GM23338 (cell line): Measurements from ENCODE around the gene KCNQ1OT1. TPM values are rescaled to one million over a fixed set of nuclear protein-coding genes. Genes with fewer than 3 reads are reported as not detected.

ENCODE experiments used
- ATAC-seq: fragments of 200-7000 bp; cut with Tn5 transposase; 3 replicates; pipeline ENCODE4 v1.9.1; 2020
- DNase-seq: peaks from one replicate; pipeline ENCODE4 v3.0.0-alpha.2; 2015; ENCODE audit warnings: low spot score
- H2AFZ ChIP-seq: fragments of 200-600 bp; sonication (generic); 2 replicates; pipeline ENCODE4 v1.8.0; 2016; ENCODE audit warnings: antibody characterized with exemption, mild to moderate bottlenecking, moderate library complexity
- H3F3A ChIP-seq: fragments of 200-600 bp; sonication (generic); replicated peaks from 2 replicates; pipeline ENCODE4 v1.8.0; 2017; ENCODE audit warnings: antibody characterized with exemption, mixed run types, low read depth
- H3K27ac ChIP-seq: fragments of 200-600 bp; sonication (generic); 2 replicates; pipeline ENCODE4 v1.6.1; 2016; ENCODE audit warnings: low read depth
- H3K27me3 ChIP-seq: fragments of 200-600 bp; sonication (generic); 2 replicates; pipeline ENCODE4 v1.8.0; 2016; ENCODE audit warnings: mild to moderate bottlenecking, mixed run types, moderate library complexity; ENCODE audit not compliant: insufficient read depth
- H3K36me3 ChIP-seq: fragments of 200-600 bp; sonication (generic); 2 replicates; pipeline ENCODE4 v1.8.0; 2016; ENCODE audit warnings: mild to moderate bottlenecking; ENCODE audit not compliant: insufficient read depth
- H3K4me1 ChIP-seq: fragments of 200-600 bp; sonication (generic); 2 replicates; pipeline ENCODE4 v1.8.0; 2016; ENCODE audit warnings: mild to moderate bottlenecking, moderate library complexity; ENCODE audit not compliant: insufficient read depth
- H3K4me2 ChIP-seq: fragments of 200-600 bp; sonication (generic); 2 replicates; pipeline ENCODE4 v1.7.1; 2017; ENCODE audit warnings: mixed run types
- H3K4me3 ChIP-seq: fragments of 200-600 bp; sonication (generic); 2 replicates; pipeline ENCODE4 v1.6.1; 2016; ENCODE audit warnings: mixed run types
- H3K79me2 ChIP-seq: fragments of 200-600 bp; sonication (generic); replicated peaks from 2 replicates; pipeline ENCODE4 v1.8.0; 2017; ENCODE audit warnings: mild to moderate bottlenecking; ENCODE audit not compliant: insufficient read depth
- H3K9me2 ChIP-seq: fragments of 200-600 bp; sonication (generic); 2 replicates; pipeline ENCODE4 v1.8.0; 2017; ENCODE audit not compliant: insufficient read depth
- H4K20me1 ChIP-seq: fragments of 200-600 bp; sonication (generic); replicated peaks from 2 replicates; pipeline ENCODE4 v1.8.0; 2017; ENCODE audit warnings: mild to moderate bottlenecking; ENCODE audit not compliant: insufficient read depth
- H3K27ac Mint-ChIP-seq: 2 replicates; pipeline ENCODE4 v1.8.0; 2020; ENCODE audit warnings: inconsistent platforms, mild to moderate bottlenecking, moderate library complexity, mixed read lengths
- H3K27me3 Mint-ChIP-seq: 3 replicates; pipeline ENCODE4 v1.8.0; 2022; ENCODE audit warnings: low read depth, mild to moderate bottlenecking, moderate library complexity, mixed read lengths, inconsistent platforms; ENCODE audit not compliant: insufficient read depth, poor library complexity
- H3K36me3 Mint-ChIP-seq: 3 replicates; pipeline ENCODE4 v1.8.0; 2021; ENCODE audit warnings: low read depth, mild to moderate bottlenecking, inconsistent platforms, moderate library complexity, mixed read lengths
- H3K4me1 Mint-ChIP-seq: 3 replicates; pipeline ENCODE4 v1.8.0; 2020; ENCODE audit warnings: mild to moderate bottlenecking, inconsistent platforms, mixed read lengths
- H3K4me3 Mint-ChIP-seq: 3 replicates; pipeline ENCODE4 v1.8.0; 2021; ENCODE audit warnings: moderate library complexity, mild to moderate bottlenecking, inconsistent platforms, mixed read lengths
- H3K9me3 Mint-ChIP-seq: 3 replicates; pipeline ENCODE4 v1.8.0; 2020; ENCODE audit warnings: moderate library complexity, mild to moderate bottlenecking, inconsistent platforms, mixed read lengths
- CREB1 ChIP-seq: fragments of 250-450 bp; sonication (Bioruptor Pico); IDR thresholded peaks from 2 replicates; pipeline ENCODE4 v1.5.0; 2020; ENCODE audit warnings: low read depth, mild to moderate bottlenecking, moderate library complexity
- EZH2 ChIP-seq: fragments of 200-600 bp; sonication (generic); IDR thresholded peaks from one replicate; pipeline ENCODE4 v1.8.0; 2017; ENCODE audit warnings: antibody characterized with exemption, mild to moderate bottlenecking, low read depth; ENCODE audit not compliant: unreplicated experiment
- EZH2phosphoT487 ChIP-seq: fragments of 200-600 bp; sonication (generic); IDR thresholded peaks from one replicate; pipeline ENCODE4 v1.8.1; 2018; ENCODE audit warnings: antibody characterized with exemption; ENCODE audit not compliant: unreplicated experiment
- JUNB ChIP-seq: IDR thresholded peaks from one replicate; pipeline ENCODE4 v1.6.1; 2016; ENCODE audit warnings: antibody characterized with exemption; ENCODE audit not compliant: unreplicated experiment
- NANOG ChIP-seq: IDR thresholded peaks from 2 replicates; pipeline ENCODE4 v1.6.1; 2016; ENCODE audit warnings: antibody characterized with exemption, borderline replicate concordance
- POLR2AphosphoS5 ChIP-seq: IDR thresholded peaks from 2 replicates; pipeline ENCODE4 v1.6.1; 2016; ENCODE audit warnings: antibody characterized with exemption, low read depth
- STAT1 ChIP-seq: IDR thresholded peaks from one replicate; pipeline ENCODE4 v1.6.1; 2016; ENCODE audit warnings: antibody characterized with exemption; ENCODE audit not compliant: unreplicated experiment
- ZNF114 ChIP-seq: fragments of 250-450 bp; sonication (Bioruptor Pico); IDR thresholded peaks from 2 replicates; pipeline ENCODE4 v1.5.0; 2020; ENCODE audit warnings: mild to moderate bottlenecking, moderate library complexity
- ZNF331 ChIP-seq: fragments of 250-450 bp; sonication (Bioruptor Pico); IDR thresholded peaks from 2 replicates; pipeline ENCODE4 v1.5.0; 2020; ENCODE audit warnings: low read depth, mild to moderate bottlenecking, moderate library complexity
- long read RNA-seq: library from polyadenylated mRNA; unstranded; transcript quantifications from one replicate; pipeline ENCODE4 v2.0.0, GENCODE V29; 2020; ENCODE audit not compliant: unreplicated experiment
- polyA plus RNA-seq: library from polyadenylated mRNA; unstranded; fragments of >200 nt; fragmentation: Nextera tagmentation; extraction: Ambion mirVana; gene quantifications from 2 replicates; pipeline ENCODE4 v1.2.1, GENCODE V29; 2016
- total RNA-seq: library from RNA; depleted of rRNA; stranded (reverse); fragments of >200 nt; shearing (Covaris generic); gene quantifications from 2 replicates; pipeline ENCODE4 v1.2.3, GENCODE V29; 2014; rRNA removed
- TF ChIP-seq, protein P1 (sequence below), 2 experiments: fragments of 200-600 bp in 1 of 2; sonication (generic) in 1 of 2; conservative IDR thresholded peaks; 2 replicates each; pipeline versions ENCODE4 v1.5.1 to v1.6.1; 2016 to 2017; ENCODE audit warnings: antibody characterized with exemption in 2 of 2, low read depth in 2 of 2, mild to moderate bottlenecking in 2 of 2, moderate library complexity in 1 of 2
- TF ChIP-seq, protein P2 (sequence below): fragments of 250-450 bp; sonication (Bioruptor Pico); IDR thresholded peaks from 2 replicates; pipeline ENCODE4 v1.5.0; 2020; ENCODE audit warnings: mild to moderate bottlenecking, moderate library complexity
- TF ChIP-seq, protein P3 (sequence below): IDR thresholded peaks from 2 replicates; pipeline ENCODE4 v1.6.1; 2016; ENCODE audit warnings: antibody characterized with exemption
- TF ChIP-seq, protein P4 (sequence below): IDR thresholded peaks from one replicate; pipeline ENCODE4 v1.6.1; 2018; ENCODE audit warnings: antibody characterized with exemption; ENCODE audit not compliant: unreplicated experiment

Gene KCNQ1OT1
- total RNA-seq (2.8 and 4.2 TPM in 2 replicates), polyA plus RNA-seq (0.89 and 1.5 TPM in 2 replicates)
- long read RNA-seq: 0 reads

DNA sequence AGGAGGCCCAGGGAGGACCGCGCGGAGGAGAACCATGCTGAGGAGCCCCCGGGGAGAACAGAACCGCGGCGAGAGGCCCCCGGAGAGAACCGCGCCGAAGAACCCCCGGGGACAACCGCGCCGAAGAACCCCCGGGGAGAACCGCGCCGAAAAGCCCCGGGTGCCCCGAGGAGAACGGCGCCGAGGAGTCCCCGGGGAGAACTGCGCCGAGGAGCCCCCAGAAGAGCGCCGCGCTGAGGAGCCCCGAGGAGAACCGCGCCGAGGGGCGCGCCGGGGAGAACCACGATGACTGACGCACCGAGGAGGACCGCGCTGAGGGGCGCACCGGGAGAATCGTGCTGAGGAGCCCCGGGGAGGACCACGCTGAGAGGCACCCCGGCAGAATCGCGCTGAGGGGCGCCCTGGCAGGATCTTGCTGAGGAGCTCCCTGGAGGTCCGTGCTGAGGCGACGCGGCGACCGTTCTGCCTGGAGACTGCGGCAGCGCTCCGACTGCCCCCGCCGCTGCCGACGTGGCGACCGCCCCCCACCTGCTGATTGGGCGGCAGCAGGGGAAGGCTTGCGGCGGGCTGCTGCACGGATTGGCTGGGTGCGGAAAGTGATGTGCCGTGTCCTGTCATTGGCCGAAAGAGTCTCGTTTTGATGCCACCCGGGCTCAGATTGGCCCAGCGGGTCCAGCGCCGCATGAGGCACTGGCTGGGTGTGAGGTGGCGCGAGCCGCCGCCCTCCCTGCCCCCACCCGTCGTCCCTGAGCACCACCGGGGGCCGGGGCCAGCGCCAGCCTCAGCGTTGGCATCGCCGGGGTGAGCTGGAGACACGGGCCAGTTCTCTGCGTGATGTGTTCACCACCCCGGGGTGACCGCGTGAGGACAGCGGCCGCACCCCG, at the start of gene KCNQ1OT1:
Gene KCNQ1OT1 (minus strand): TSS at position 464 of the 884 bp plus-strand sequence.
- no peak for TF ChIP-seq STAT1
- TF ChIP-seq, protein P1, sequence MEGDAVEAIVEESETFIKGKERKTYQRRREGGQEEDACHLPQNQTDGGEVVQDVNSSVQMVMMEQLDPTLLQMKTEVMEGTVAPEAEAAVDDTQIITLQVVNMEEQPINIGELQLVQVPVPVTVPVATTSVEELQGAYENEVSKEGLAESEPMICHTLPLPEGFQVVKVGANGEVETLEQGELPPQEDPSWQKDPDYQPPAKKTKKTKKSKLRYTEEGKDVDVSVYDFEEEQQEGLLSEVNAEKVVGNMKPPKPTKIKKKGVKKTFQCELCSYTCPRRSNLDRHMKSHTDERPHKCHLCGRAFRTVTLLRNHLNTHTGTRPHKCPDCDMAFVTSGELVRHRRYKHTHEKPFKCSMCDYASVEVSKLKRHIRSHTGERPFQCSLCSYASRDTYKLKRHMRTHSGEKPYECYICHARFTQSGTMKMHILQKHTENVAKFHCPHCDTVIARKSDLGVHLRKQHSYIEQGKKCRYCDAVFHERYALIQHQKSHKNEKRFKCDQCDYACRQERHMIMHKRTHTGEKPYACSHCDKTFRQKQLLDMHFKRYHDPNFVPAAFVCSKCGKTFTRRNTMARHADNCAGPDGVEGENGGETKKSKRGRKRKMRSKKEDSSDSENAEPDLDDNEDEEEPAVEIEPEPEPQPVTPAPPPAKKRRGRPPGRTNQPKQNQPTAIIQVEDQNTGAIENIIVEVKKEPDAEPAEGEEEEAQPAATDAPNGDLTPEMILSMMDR (conservative IDR thresholded peaks at IDR 0.05; ENCODE audit: low read depth in 2 of 2): no peak
- TF ChIP-seq JUNB: no peak
- TF ChIP-seq, protein P2, sequence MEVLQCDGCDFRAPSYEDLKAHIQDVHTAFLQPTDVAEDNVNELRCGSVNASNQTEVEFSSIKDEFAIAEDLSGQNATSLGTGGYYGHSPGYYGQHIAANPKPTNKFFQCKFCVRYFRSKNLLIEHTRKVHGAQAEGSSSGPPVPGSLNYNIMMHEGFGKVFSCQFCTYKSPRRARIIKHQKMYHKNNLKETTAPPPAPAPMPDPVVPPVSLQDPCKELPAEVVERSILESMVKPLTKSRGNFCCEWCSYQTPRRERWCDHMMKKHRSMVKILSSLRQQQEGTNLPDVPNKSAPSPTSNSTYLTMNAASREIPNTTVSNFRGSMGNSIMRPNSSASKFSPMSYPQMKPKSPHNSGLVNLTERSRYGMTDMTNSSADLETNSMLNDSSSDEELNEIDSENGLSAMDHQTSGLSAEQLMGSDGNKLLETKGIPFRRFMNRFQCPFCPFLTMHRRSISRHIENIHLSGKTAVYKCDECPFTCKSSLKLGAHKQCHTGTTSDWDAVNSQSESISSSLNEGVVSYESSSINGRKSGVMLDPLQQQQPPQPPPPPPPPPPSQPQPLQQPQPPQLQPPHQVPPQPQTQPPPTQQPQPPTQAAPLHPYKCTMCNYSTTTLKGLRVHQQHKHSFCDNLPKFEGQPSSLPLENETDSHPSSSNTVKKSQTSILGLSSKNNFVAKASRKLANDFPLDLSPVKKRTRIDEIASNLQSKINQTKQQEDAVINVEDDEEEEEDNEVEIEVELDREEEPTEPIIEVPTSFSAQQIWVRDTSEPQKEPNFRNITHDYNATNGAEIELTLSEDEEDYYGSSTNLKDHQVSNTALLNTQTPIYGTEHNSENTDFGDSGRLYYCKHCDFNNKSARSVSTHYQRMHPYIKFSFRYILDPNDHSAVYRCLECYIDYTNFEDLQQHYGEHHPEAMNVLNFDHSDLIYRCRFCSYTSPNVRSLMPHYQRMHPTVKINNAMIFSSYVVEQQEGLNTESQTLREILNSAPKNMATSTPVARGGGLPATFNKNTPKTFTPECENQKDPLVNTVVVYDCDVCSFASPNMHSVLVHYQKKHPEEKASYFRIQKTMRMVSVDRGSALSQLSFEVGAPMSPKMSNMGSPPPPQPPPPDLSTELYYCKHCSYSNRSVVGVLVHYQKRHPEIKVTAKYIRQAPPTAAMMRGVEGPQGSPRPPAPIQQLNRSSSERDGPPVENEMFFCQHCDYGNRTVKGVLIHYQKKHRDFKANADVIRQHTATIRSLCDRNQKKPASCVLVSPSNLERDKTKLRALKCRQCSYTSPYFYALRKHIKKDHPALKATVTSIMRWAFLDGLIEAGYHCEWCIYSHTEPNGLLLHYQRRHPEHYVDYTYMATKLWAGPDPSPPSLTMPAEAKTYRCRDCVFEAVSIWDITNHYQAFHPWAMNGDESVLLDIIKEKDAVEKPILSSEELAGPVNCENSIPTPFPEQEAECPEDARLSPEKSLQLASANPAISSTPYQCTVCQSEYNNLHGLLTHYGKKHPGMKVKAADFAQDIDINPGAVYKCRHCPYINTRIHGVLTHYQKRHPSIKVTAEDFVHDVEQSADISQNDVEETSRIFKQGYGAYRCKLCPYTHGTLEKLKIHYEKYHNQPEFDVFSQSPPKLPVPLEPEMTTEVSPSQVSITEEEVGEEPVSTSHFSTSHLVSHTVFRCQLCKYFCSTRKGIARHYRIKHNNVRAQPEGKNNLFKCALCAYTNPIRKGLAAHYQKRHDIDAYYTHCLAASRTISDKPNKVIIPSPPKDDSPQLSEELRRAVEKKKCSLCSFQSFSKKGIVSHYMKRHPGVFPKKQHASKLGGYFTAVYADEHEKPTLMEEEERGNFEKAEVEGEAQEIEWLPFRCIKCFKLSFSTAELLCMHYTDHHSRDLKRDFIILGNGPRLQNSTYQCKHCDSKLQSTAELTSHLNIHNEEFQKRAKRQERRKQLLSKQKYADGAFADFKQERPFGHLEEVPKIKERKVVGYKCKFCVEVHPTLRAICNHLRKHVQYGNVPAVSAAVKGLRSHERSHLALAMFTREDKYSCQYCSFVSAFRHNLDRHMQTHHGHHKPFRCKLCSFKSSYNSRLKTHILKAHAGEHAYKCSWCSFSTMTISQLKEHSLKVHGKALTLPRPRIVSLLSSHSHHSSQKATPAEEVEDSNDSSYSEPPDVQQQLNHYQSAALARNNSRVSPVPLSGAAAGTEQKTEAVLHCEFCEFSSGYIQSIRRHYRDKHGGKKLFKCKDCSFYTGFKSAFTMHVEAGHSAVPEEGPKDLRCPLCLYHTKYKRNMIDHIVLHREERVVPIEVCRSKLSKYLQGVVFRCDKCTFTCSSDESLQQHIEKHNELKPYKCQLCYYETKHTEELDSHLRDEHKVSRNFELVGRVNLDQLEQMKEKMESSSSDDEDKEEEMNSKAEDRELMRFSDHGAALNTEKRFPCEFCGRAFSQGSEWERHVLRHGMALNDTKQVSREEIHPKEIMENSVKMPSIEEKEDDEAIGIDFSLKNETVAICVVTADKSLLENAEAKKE (CRISPR knock-in tag): no peak
- no peak for TF ChIP-seq EZH2phosphoT487
- TF ChIP-seq ZNF331 (CRISPR knock-in tag): no peak
- TF ChIP-seq, protein P3, sequence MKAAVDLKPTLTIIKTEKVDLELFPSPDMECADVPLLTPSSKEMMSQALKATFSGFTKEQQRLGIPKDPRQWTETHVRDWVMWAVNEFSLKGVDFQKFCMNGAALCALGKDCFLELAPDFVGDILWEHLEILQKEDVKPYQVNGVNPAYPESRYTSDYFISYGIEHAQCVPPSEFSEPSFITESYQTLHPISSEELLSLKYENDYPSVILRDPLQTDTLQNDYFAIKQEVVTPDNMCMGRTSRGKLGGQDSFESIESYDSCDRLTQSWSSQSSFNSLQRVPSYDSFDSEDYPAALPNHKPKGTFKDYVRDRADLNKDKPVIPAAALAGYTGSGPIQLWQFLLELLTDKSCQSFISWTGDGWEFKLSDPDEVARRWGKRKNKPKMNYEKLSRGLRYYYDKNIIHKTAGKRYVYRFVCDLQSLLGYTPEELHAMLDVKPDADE: peak; percentile 26; the same call in 1 of the 2 replicates
- TF ChIP-seq CREB1 (CRISPR knock-in tag): peak; percentile 28; the same call in 1 of the 2 replicates
- no peak for TF ChIP-seq ZNF114 (CRISPR knock-in tag)
- TF ChIP-seq EZH2: no peak
- no peak for TF ChIP-seq NANOG
- peak; percentile 89 for TF ChIP-seq POLR2AphosphoS5
- TF ChIP-seq, protein P4, sequence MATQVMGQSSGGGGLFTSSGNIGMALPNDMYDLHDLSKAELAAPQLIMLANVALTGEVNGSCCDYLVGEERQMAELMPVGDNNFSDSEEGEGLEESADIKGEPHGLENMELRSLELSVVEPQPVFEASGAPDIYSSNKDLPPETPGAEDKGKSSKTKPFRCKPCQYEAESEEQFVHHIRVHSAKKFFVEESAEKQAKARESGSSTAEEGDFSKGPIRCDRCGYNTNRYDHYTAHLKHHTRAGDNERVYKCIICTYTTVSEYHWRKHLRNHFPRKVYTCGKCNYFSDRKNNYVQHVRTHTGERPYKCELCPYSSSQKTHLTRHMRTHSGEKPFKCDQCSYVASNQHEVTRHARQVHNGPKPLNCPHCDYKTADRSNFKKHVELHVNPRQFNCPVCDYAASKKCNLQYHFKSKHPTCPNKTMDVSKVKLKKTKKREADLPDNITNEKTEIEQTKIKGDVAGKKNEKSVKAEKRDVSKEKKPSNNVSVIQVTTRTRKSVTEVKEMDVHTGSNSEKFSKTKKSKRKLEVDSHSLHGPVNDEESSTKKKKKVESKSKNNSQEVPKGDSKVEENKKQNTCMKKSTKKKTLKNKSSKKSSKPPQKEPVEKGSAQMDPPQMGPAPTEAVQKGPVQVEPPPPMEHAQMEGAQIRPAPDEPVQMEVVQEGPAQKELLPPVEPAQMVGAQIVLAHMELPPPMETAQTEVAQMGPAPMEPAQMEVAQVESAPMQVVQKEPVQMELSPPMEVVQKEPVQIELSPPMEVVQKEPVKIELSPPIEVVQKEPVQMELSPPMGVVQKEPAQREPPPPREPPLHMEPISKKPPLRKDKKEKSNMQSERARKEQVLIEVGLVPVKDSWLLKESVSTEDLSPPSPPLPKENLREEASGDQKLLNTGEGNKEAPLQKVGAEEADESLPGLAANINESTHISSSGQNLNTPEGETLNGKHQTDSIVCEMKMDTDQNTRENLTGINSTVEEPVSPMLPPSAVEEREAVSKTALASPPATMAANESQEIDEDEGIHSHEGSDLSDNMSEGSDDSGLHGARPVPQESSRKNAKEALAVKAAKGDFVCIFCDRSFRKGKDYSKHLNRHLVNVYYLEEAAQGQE: no peak
- peak; percentile 79 for ATAC-seq
- peaks cover 44% of the 10 kb centered on the region for H3K27me3 Mint-ChIP-seq
- peaks cover 38% of the 10 kb centered on the region for H3K36me3 Mint-ChIP-seq
- Histone ChIP-seq H2AFZ (peak within 1 kb of the TSS; percentile 84; the same call in 1 of the 2 replicates), H3K4me3 (peak within 1 kb of the TSS; percentile 70), H3K9me2 (no peaks in the 10 kb centered on the region), H3K36me3 (no peaks in the 10 kb centered on the region), H3K4me2 (peak within 1 kb of the TSS; percentile 82), H4K20me1 (peaks cover 3% of the 10 kb centered on the region; the same call in 1 of the 2 replicates), H3K4me1 (peaks cover 38% of the 10 kb centered on the region), H3K27me3 (peaks cover 31% of the 10 kb centered on the region), H3K79me2 (peaks cover 46% of the 10 kb centered on the region), H3F3A (peaks cover 1% of the 10 kb centered on the region; the same call in 1 of the 2 replicates), H3K27ac (no peak within 1 kb of the TSS)
- H3K27ac Mint-ChIP-seq: no peak within 1 kb of the TSS
- H3K9me3 Mint-ChIP-seq: peaks cover 19% of the 10 kb centered on the region
- H3K4me1 Mint-ChIP-seq: peaks cover 60% of the 10 kb centered on the region
- H3K4me3 Mint-ChIP-seq: peak within 1 kb of the TSS; percentile 80
- DNase-seq: peak; percentile 83
